CD14-positive monocyte (primary cell): ENCODE data around the gene DCTN2. TPM values are rescaled to one million over a fixed set of nuclear protein-coding genes. Genes with fewer than 3 reads are reported as not detected.

Experiments
- DNase-seq, 3 donors: peaks; one replicate each; pipeline ENCODE4 v3.0.0-alpha.2; 2011 to 2022
- H2AFZ ChIP-seq: 2 replicates; pipeline ENCODE4 v1.6.0; 2012; ENCODE audit warnings: mild to moderate bottlenecking, low read depth, low read length, inconsistent platforms; ENCODE audit not compliant: insufficient read depth, poor library complexity, severe bottlenecking
- H3K27ac ChIP-seq, 2 donors: 1 replicate in 1 of 2; 2 replicates in 1 of 2; pipeline ENCODE4 v1.5.1; 2012 to 2013; ENCODE audit warnings: low read length in 2 of 2, control low read depth in 1 of 2, inconsistent platforms in 1 of 2, low read depth in 1 of 2, mild to moderate bottlenecking in 1 of 2
- H3K27me3 ChIP-seq, 2 donors: one replicate each; pipeline versions ENCODE4 v1.6.0 to v1.6.1; 2011 to 2013; ENCODE audit warnings: low read length in 2 of 2; ENCODE audit not compliant: control insufficient read depth in 2 of 2, insufficient read depth in 2 of 2
- H3K36me3 ChIP-seq, 2 donors: replicated peaks in 1 of 2; 1 replicate in 1 of 2; 2 replicates in 1 of 2; pipeline versions ENCODE4 v1.5.1 to v1.6.1; 2012 to 2013; ENCODE audit warnings: low read length in 2 of 2, control low read depth in 1 of 2, inconsistent platforms in 1 of 2, mild to moderate bottlenecking in 1 of 2; ENCODE audit not compliant: insufficient read depth in 2 of 2, control insufficient read depth in 1 of 2
- H3K4me1 ChIP-seq, 2 donors: 1 replicate in 1 of 2; 2 replicates in 1 of 2; pipeline versions ENCODE4 v1.5.1 to v1.6.1; 2012 to 2013; ENCODE audit warnings: low read length in 2 of 2, control low read depth in 1 of 2, inconsistent platforms in 1 of 2, mild to moderate bottlenecking in 1 of 2, moderate library complexity in 1 of 2; ENCODE audit not compliant: insufficient read depth in 2 of 2, control insufficient read depth in 1 of 2
- H3K4me2 ChIP-seq: replicated peaks from 2 replicates; pipeline ENCODE3; 2012; ENCODE audit warnings: low read length, moderate library complexity, mild to moderate bottlenecking; ENCODE audit not compliant: poor library complexity, severe bottlenecking; ENCODE audit errors: extremely low read depth
- H3K4me3 ChIP-seq, 3 experiments: fragments of 200-600 bp in 1 of 3; sonication (generic) in 1 of 3; replicated peaks in 1 of 3; 1 replicate in 2 of 3; 2 replicates in 1 of 3; pipeline ENCODE4 v1.5.1; 2011 to 2013; ENCODE audit warnings: low read length in 3 of 3, mild to moderate bottlenecking in 3 of 3, control low read depth in 2 of 3, low read depth in 2 of 3, inconsistent platforms in 1 of 3, moderate library complexity in 1 of 3
- H3K79me2 ChIP-seq: 2 replicates; pipeline ENCODE4 v1.6.0; 2012; ENCODE audit warnings: mild to moderate bottlenecking, control low read depth, inconsistent platforms, low read length, moderate library complexity; ENCODE audit not compliant: insufficient read depth
- H3K9ac ChIP-seq: 2 replicates; pipeline ENCODE4 v1.6.0; 2017; ENCODE audit warnings: low read length, mild to moderate bottlenecking; ENCODE audit not compliant: insufficient read depth, poor library complexity, severe bottlenecking
- H3K9me3 ChIP-seq, 2 donors: replicated peaks in 1 of 2; 1 replicate in 1 of 2; 2 replicates in 1 of 2; pipeline versions ENCODE4 v1.5.1 to v1.6.1; 2012 to 2013; ENCODE audit warnings: low read length in 2 of 2, control low read depth in 1 of 2; ENCODE audit not compliant: control insufficient read depth in 1 of 2, insufficient read depth in 1 of 2
- H4K20me1 ChIP-seq: 2 replicates; pipeline ENCODE4 v1.6.0; 2012; ENCODE audit warnings: mild to moderate bottlenecking, low read length, control low read depth, moderate library complexity; ENCODE audit not compliant: insufficient read depth
- H3K27ac Mint-ChIP-seq, 7 donors: one replicate each; pipeline ENCODE4 v1.8.0; 2020; ENCODE audit warnings: mild to moderate bottlenecking in 7 of 7, mixed read lengths in 7 of 7, moderate library complexity in 6 of 7, inconsistent platforms in 2 of 7
- H3K27me3 Mint-ChIP-seq, 3 donors: one replicate each; pipeline ENCODE4 v1.8.0; 2021 to 2022; ENCODE audit warnings: low read depth in 3 of 3, mild to moderate bottlenecking in 3 of 3, mixed read lengths in 3 of 3, moderate library complexity in 3 of 3, inconsistent platforms in 1 of 3
- H3K36me3 Mint-ChIP-seq, 2 donors: one replicate each; pipeline ENCODE4 v1.8.0; 2020; ENCODE audit warnings: mixed read lengths in 2 of 2, inconsistent platforms in 1 of 2, mild to moderate bottlenecking in 1 of 2
- H3K4me1 Mint-ChIP-seq: one replicate; pipeline ENCODE4 v1.8.0; 2020; ENCODE audit warnings: mild to moderate bottlenecking, mixed read lengths
- H3K4me3 Mint-ChIP-seq, 2 donors: one replicate each; pipeline ENCODE4 v1.8.0; 2020; ENCODE audit warnings: mild to moderate bottlenecking in 2 of 2, mixed read lengths in 2 of 2, moderate library complexity in 1 of 2
- H3K9me3 Mint-ChIP-seq, 7 donors: one replicate each; pipeline ENCODE4 v1.8.0; 2020 to 2022; ENCODE audit warnings: mixed read lengths in 7 of 7, mild to moderate bottlenecking in 6 of 7, moderate library complexity in 6 of 7, inconsistent platforms in 2 of 7
- WGBS: methylation state at CpG from one replicate; pipeline ENCODE4 v1.1.5; 2013; ENCODE audit warnings: missing lambda C conversion rate; ENCODE audit not compliant: insufficient coverage; 5-methylcytosine and 5-hydroxymethylcytosine counted together
- intact Hi-C, 2 donors: fragments of 100-400 bp; cut with micrococcal nuclease; formaldehyde crosslinking; loops; one replicate each; pipeline versions ENCODE4 v1.15.0 to v1.15.1; 2023
- polyA plus RNA-seq, 3 donors: library from polyadenylated mRNA; depleted of rRNA in 1 of 3; unstranded in 2 of 3; stranded (reverse) in 1 of 3; fragments of 300-500 nt in 2 of 3; fragments of >200 nt in 1 of 3; fragmentation: Illumina TruSeq in 2 of 3; gene quantifications; 1 replicate in 2 of 3; 2 replicates in 1 of 3; pipeline ENCODE4 v1.2.3, GENCODE V29; 2012 to 2021
- TF ChIP-seq, protein P1 (sequence below): fragments of 200-600 bp; IDR thresholded peaks from one replicate; pipeline ENCODE4 v1.8.0; 2022; ENCODE audit warnings: antibody characterized with exemption, mild to moderate bottlenecking

Gene DCTN2
- polyA plus RNA-seq, 3 donors = 72.8 to 94.5 (median 82.2) TPM

DNA sequence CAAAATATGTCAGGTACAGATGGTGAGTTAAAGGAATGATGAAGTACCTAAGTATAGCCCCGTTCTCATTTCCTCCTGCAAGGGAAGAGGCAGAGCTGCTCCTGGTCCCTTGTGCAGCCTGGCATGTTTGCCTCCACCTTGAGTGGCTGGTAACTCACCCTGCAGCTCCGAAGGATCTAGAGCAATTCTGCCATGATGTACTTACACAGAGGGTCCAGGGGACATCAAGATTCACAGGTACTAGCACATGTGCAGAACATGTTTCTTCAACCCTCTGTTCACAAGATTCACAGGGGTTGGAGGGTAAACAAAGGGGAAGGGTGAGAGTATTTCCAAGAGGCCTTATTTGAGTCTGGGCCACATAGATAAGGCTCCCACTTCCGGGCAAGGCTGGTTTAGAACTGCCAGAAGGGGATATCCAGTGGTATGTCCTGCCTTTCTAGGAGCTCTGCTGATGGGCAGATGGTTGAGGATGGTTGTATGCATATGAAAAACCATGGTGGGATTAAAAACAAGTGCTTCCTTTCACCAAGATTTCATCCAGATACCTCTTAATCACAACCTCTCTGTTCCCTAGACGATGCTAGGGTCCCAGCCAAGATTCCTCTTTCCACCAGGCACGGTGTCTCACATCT is 7.7 kb downstream of the DCTN2 start:
- Histone ChIP-seq H4K20me1 (peaks cover 19% of the 10 kb centered on the region), H3K9me3 (no peaks in the 10 kb centered on the region), H3K9ac (no peak overlapping the region), H3K4me3 (no peak overlapping the region), H2AFZ (no peak overlapping the region), H3K4me2 (no peak overlapping the region), H3K36me3 (peaks cover 44 to 88% of the 10 kb centered on the region in 2 donors), H3K79me2 (no peaks in the 10 kb centered on the region), H3K27ac (no peak overlapping the region), H3K27me3 (no peaks in the 10 kb centered on the region), H3K4me1 (no peaks in the 10 kb centered on the region)
- Mint-ChIP-seq H3K27ac (peak overlapping the region in 2 of 7 donors; percentile 15 to 23), H3K4me1 (peaks cover 7% of the 10 kb centered on the region), H3K4me3 (no peak overlapping the region), H3K36me3 (peaks cover 67 to 78% of the 10 kb centered on the region in 2 donors), H3K27me3 (no peaks in the 10 kb centered on the region), H3K9me3 (no peaks in the 10 kb centered on the region)
- no CpG with 5 or more reads among the region's 5 CpGs for WGBS
- DNase-seq = no peak
- intact Hi-C loops = no loop called here
- TF ChIP-seq, protein P1, sequence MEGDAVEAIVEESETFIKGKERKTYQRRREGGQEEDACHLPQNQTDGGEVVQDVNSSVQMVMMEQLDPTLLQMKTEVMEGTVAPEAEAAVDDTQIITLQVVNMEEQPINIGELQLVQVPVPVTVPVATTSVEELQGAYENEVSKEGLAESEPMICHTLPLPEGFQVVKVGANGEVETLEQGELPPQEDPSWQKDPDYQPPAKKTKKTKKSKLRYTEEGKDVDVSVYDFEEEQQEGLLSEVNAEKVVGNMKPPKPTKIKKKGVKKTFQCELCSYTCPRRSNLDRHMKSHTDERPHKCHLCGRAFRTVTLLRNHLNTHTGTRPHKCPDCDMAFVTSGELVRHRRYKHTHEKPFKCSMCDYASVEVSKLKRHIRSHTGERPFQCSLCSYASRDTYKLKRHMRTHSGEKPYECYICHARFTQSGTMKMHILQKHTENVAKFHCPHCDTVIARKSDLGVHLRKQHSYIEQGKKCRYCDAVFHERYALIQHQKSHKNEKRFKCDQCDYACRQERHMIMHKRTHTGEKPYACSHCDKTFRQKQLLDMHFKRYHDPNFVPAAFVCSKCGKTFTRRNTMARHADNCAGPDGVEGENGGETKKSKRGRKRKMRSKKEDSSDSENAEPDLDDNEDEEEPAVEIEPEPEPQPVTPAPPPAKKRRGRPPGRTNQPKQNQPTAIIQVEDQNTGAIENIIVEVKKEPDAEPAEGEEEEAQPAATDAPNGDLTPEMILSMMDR = no peak

DNA sequence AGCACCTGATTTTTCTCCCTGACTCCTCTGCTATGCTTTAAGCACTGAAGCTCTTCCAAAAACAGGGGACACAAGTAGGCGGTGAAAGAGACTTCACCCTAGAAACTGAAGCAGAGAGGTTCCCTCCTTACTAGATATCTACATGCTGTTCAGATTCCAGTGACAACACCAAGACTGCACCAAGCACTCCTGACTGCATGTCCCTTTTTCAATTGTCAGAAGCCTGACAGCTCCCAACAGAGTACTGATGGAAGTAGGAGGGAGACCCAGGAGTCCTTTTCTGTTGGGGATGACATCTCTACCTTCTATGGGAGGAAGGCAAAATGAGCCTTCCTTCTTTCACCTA is 10.4 kb downstream of the DCTN2 start:
- intact Hi-C loops = no loop called here
- Mint-ChIP-seq H3K4me3 (no peak overlapping the region), H3K27me3 (no peaks in the 10 kb centered on the region), H3K36me3 (peaks cover 80 to 86% of the 10 kb centered on the region in 2 donors), H3K4me1 (peaks cover 2% of the 10 kb centered on the region), H3K9me3 (no peaks in the 10 kb centered on the region), H3K27ac (no peak overlapping the region)
- TF ChIP-seq, protein P1 = no peak
- 80% methylated on average over 1 of the region's 1 CpG for WGBS
- Histone ChIP-seq H3K4me1 (no peaks in the 10 kb centered on the region), H3K9me3 (no peaks in the 10 kb centered on the region), H3K4me3 (no peak overlapping the region), H2AFZ (no peak overlapping the region), H3K79me2 (no peaks in the 10 kb centered on the region), H4K20me1 (peaks cover 23% of the 10 kb centered on the region), H3K9ac (no peak overlapping the region), H3K27ac (no peak overlapping the region), H3K36me3 (peaks cover 65 to 94% of the 10 kb centered on the region in 2 donors), H3K4me2 (no peak overlapping the region), H3K27me3 (no peaks in the 10 kb centered on the region)
- no peak for DNase-seq
